T-cell (primary cell): ENCODE measurements around the gene PAH. TPM values are rescaled to one million over a fixed set of nuclear protein-coding genes. Genes with fewer than 3 reads are reported as not detected.

Experiments
- ATAC-seq, 4 experiments: fragments of 200-7000 bp in 3 of 4; fragments of 150-1000 bp in 1 of 4; cut with Tn5 transposase; replicated peaks in 1 of 4; 1 replicate in 3 of 4; 2 replicates in 1 of 4; pipeline ENCODE4 v1.10.0; 2021; ENCODE audit warnings: moderate library complexity in 3 of 4, mild to moderate bottlenecking in 2 of 4, moderate number of reproducible peaks in 1 of 4
- CTCF ChIA-PET, 2 donors: fragments of 300-600 bp; sonication (Branson Sonifier 250); formaldehyde crosslinking; loops; one replicate each; lab custom pipeline; 2022; ENCODE audit warnings: antibody characterized with exemption in 2 of 2; lab: Charles Lee
- POLR2A ChIA-PET, 2 donors: fragments of 300-600 bp; sonication (Branson Sonifier 250); formaldehyde crosslinking; loops; one replicate each; lab custom pipeline; 2022; ENCODE audit warnings: antibody characterized with exemption in 2 of 2; lab: Charles Lee
- DNase-seq, 35 experiments: peaks; one replicate each; pipeline versions ENCODE4 v3.0.0 to v3.0.0-alpha.2; 2013 to 2023
- H3K27ac ChIP-seq: one replicate; pipeline ENCODE4 v1.5.1; 2013; ENCODE audit warnings: low read length
- H3K27me3 ChIP-seq, 2 experiments: replicated peaks in 1 of 2; 1 replicate in 1 of 2; 2 replicates in 1 of 2; pipeline versions ENCODE4 v1.6.1 to v1.7.0; 2013; ENCODE audit warnings: low read length in 1 of 2, mixed read lengths in 1 of 2; ENCODE audit not compliant: control insufficient read depth in 2 of 2, insufficient read depth in 2 of 2; ENCODE audit errors: extremely low read depth in 1 of 2
- H3K36me3 ChIP-seq, 2 donors: 1 replicate in 1 of 2; 2 replicates in 1 of 2; pipeline versions ENCODE4 v1.6.1 to v1.7.0; 2013; ENCODE audit warnings: low read length in 1 of 2; ENCODE audit not compliant: control insufficient read depth in 2 of 2, insufficient read depth in 1 of 2; ENCODE audit errors: extremely low read depth in 1 of 2
- H3K4me1 ChIP-seq, 2 experiments: 1 replicate in 1 of 2; 2 replicates in 1 of 2; pipeline versions ENCODE4 v1.6.1 to v1.7.0; 2013; ENCODE audit warnings: low read length in 2 of 2, mixed read lengths in 1 of 2; ENCODE audit not compliant: insufficient read depth in 2 of 2, control insufficient read depth in 1 of 2; ENCODE audit errors: extremely low read depth in 1 of 2
- H3K4me3 ChIP-seq, 2 donors: 1 replicate in 1 of 2; 2 replicates in 1 of 2; pipeline versions ENCODE4 v1.5.1 to v1.7.0; 2013; ENCODE audit warnings: mild to moderate bottlenecking in 2 of 2, low read length in 1 of 2, moderate library complexity in 1 of 2; ENCODE audit not compliant: control insufficient read depth in 1 of 2; ENCODE audit errors: extremely low read depth in 1 of 2
- H3K9me3 ChIP-seq: 2 replicates; pipeline ENCODE4 v1.7.0; 2013
- H3K27ac Mint-ChIP-seq, 2 donors: one replicate each; pipeline ENCODE4 v1.8.0; 2020 to 2021; ENCODE audit warnings: mild to moderate bottlenecking in 2 of 2, mixed read lengths in 2 of 2
- H3K27me3 Mint-ChIP-seq, 2 donors: one replicate each; pipeline ENCODE4 v1.8.0; 2021 to 2022; ENCODE audit warnings: mixed read lengths in 2 of 2
- H3K36me3 Mint-ChIP-seq: one replicate; pipeline ENCODE4 v1.8.0; 2021; ENCODE audit warnings: mixed read lengths
- H3K4me1 Mint-ChIP-seq, 3 donors: one replicate each; pipeline ENCODE4 v1.8.0; 2020 to 2022; ENCODE audit warnings: mixed read lengths in 3 of 3, mild to moderate bottlenecking in 1 of 3
- H3K4me3 Mint-ChIP-seq, 3 donors: one replicate each; pipeline ENCODE4 v1.8.0; 2020 to 2022; ENCODE audit warnings: mild to moderate bottlenecking in 3 of 3, mixed read lengths in 3 of 3, moderate library complexity in 3 of 3
- H3K9me3 Mint-ChIP-seq, 3 donors: one replicate each; pipeline ENCODE4 v1.8.0; 2020 to 2022; ENCODE audit warnings: mixed read lengths in 3 of 3
- WGBS: methylation state at CpG from one replicate; pipeline ENCODE4 v1.1.5; 2013; ENCODE audit warnings: missing lambda C conversion rate; ENCODE audit not compliant: insufficient coverage; 5-methylcytosine and 5-hydroxymethylcytosine counted together
- total RNA-seq, 35 experiments: library from RNA in 6 of 35; stranded (reverse) in 6 of 35; fragments of 120-200 nt in 1 of 35; gene quantifications; one replicate each; pipeline versions ENCODE4 v1.2.1 to v1.2.4 and lab custom pipeline; 2013 to 2026

The PAH gene
- total RNA-seq, 5 donors from 2014 or later (not counting 1 experiment from before 2014, with no cell fraction given), result 0.30 to 2.0 (median 0.82) TPM; not detected in 2

DNA sequence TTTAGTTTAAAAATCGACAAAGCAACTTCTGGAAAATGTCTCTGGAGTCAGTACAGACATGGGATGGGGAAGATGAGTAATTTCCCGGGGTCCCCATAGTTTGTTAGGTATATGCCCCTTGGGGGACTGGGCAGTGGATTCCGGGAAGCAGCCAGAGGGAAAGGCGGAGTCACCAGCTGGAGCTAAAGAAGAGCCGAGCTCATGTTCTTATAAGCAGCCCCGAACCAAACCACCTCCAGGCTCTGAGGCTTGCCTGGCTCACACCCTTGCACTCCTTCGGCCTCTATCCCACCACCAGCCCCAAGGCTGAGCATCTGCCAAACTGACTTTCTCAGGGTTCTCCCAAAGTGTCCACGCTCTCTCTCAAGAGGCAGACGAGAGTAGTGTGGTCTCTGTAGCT is 117.8 kb downstream of the PAH start:
- no peaks in the 10 kb centered on the region for H3K4me1 Mint-ChIP-seq
- POLR2A ChIA-PET, result no interaction called here
- no peak for DNase-seq
- CTCF ChIA-PET, result interaction anchor here in 1 of 2 donors (0.7 kb wide), 1 partner anchor 71 kb away, joined by 3 read pairs; no protein-coding TSS in a partner anchor
- Histone ChIP-seq H3K4me1 (no peaks in the 10 kb centered on the region), H3K27ac (no peak overlapping the region), H3K4me3 (no peak overlapping the region), H3K36me3 (no peaks in the 10 kb centered on the region), H3K9me3 (no peaks in the 10 kb centered on the region), H3K27me3 (peaks cover 0 to 5% of the 10 kb centered on the region in 2 experiments)
- H3K27me3 Mint-ChIP-seq, result peaks cover 0 to 9% of the 10 kb centered on the region in 2 donors
- 66% methylated on average over 5 of the region's 9 CpGs for WGBS
- H3K9me3 Mint-ChIP-seq, result peaks cover 0 to 4% (median 0%) of the 10 kb centered on the region in 3 donors
- no peak for ATAC-seq
- H3K4me3 Mint-ChIP-seq, result no peak overlapping the region
- no peak overlapping the region for H3K27ac Mint-ChIP-seq
- H3K36me3 Mint-ChIP-seq, result no peaks in the 10 kb centered on the region

DNA sequence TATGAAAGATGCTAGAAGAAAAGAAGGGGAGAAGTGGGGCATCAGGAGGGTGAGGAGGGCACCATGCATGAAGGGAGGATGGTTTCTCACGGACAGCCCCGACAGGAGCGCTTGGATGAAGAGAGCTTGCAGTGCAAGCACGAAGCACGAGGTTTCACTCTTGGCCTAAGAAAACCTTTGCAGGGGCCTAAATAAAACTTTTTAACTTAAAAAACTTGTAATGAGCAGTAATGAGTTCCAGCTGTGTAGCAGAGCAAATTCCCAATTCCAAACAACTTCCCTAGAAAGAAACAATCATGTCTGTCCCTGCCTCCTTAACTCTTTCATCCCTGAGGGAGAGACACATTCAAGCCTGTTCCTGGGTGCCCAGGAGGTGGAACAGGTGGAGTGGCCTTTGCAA is 119.5 kb downstream of the PAH start:
- no peaks in the 10 kb centered on the region for H3K9me3 Mint-ChIP-seq
- H3K4me1 ChIP-seq, result no peaks in the 10 kb centered on the region
- H3K27ac ChIP-seq, result no peak overlapping the region
- ATAC-seq (no peak), DNase-seq (no peak)
- ChIA-PET CTCF (no interaction called here), POLR2A (no interaction called here)
- H3K4me3 ChIP-seq, result no peak overlapping the region
- no peaks in the 10 kb centered on the region for H3K9me3 ChIP-seq
- no peak overlapping the region for H3K27ac Mint-ChIP-seq
- no peaks in the 10 kb centered on the region for H3K36me3 ChIP-seq
- peaks cover 0 to 5% of the 10 kb centered on the region in 2 experiments for H3K27me3 ChIP-seq
- 82% methylated on average over 3 of the region's 5 CpGs for WGBS
- H3K4me3 Mint-ChIP-seq, result no peak overlapping the region
- H3K4me1 Mint-ChIP-seq, result no peaks in the 10 kb centered on the region
- H3K36me3 Mint-ChIP-seq, result no peaks in the 10 kb centered on the region
- H3K27me3 Mint-ChIP-seq, result peaks cover 5 to 14% of the 10 kb centered on the region in 2 donors

DNA sequence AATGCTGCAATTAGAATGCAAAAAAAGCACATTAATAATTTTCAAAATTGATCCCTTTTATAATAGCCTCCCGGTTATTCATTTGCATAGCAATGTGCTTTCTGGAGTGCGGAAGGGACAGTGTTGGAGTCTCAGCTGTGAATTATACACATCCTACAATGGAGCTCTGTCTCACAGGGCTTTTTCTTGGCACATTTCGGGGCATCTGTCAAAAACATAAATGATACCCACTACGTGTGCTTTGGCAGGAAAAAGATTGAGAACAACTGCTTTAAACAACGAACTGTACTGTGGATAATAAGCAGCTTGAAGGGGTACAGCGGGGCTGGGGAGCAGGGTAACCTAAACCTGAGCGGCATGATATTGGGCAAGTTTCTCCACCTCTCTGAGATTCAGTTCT is 123.1 kb downstream of the PAH start:
- no peak for ATAC-seq
- H3K4me1 ChIP-seq, result no peaks in the 10 kb centered on the region
- Mint-ChIP-seq H3K9me3 (no peaks in the 10 kb centered on the region), H3K27ac (no peak overlapping the region), H3K36me3 (no peaks in the 10 kb centered on the region), H3K4me3 (no peak overlapping the region), H3K27me3 (peaks cover 5 to 17% of the 10 kb centered on the region in 2 donors), H3K4me1 (no peaks in the 10 kb centered on the region)
- H3K9me3 ChIP-seq, result no peaks in the 10 kb centered on the region
- no peak overlapping the region for H3K4me3 ChIP-seq
- POLR2A ChIA-PET, result interaction anchor here in 1 of 2 donors (0.5 kb wide), 1 partner anchor 25 kb away, joined by 5 read pairs; no protein-coding TSS in a partner anchor
- H3K27ac ChIP-seq, result no peak overlapping the region
- H3K36me3 ChIP-seq, result no peaks in the 10 kb centered on the region
- CTCF ChIA-PET, result no interaction called here
- 55% methylated on average over 2 of the region's 7 CpGs for WGBS
- DNase-seq, result no peak
- peaks cover 0 to 5% of the 10 kb centered on the region in 2 experiments for H3K27me3 ChIP-seq

Other genes with a start within 250 kb of the PAH start
- not detected for gene ASCL1, start 40.4 kb upstream of the PAH start, total RNA-seq